GM19239 (cell line): Measurements from ENCODE around the gene EPHB2.

ENCODE experiments used
- DNase-seq: peaks from one replicate; pipeline ENCODE4 v3.0.0; 2011; ENCODE audit warnings: low spot score; ENCODE audit not compliant: insufficient read length
- FAIRE-seq: peaks from 2 replicates; lab custom pipeline; 2011; peaks lifted over from hg19 to GRCh38; lab: Jason Lieb, UNC

The EPHB2 gene

GRCh38 chr1:22747735-22748073, 37.1 kb downstream of the EPHB2 start:
- FAIRE-seq (no peak), DNase-seq (no peak)

GRCh38 chr1:22749503-22749902, 38.9 kb downstream of the EPHB2 start:
- no peak for DNase-seq
- no peak for FAIRE-seq

DNA sequence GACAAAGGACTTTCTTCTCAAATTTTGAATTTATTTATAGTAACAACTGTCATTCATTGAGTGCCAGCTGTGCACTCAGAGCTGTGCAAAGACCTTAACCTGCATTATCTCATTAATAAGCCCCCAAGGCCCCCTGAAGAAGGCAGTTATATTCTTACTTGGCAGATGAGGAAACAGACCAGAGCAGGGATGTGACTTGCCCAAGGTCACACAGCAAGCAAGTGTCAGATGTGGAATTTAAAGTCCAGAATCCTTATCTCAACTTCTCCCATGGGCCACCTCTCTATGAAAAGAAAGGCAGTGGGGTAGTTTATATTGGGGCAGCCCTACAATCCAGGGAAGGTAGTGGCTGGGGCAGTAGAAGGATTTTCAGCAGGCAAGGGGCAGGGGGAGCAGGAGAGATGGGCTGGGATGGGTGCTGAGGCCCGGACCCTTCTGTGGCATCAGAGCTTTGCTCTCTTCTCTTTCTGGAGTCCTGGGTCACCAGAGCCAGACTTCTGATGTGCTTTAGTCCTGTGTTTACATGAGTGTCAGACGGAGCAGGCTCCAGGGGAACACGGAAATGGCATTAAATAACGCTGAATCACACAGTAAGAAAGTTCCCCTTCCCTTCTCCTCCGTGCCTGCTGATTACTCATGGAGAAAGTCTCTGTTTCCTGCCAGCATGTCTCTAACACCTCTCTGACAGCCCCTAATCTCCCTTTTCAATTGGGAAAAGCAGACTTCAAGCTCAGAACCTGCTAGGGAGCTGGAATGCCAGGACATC, 39.5 kb downstream of the EPHB2 start:
- peak; percentile 72 for FAIRE-seq
- DNase-seq: no peak

DNA sequence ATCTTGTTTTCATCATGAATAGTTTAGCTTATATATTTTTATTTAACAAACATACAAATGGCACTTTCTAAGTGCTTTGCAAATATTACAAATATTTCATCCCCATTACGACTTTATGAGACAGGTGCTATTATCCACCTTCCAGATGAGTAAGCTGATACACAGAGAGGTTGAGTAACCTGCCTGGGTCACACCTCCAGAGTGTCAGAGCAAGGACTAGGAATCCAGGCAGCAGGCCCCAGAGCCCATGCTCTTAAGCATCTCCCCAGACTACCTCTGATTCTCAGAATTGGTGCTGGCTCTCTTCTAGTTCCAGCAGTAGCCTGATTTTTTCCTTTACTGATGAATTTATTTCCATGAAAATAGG, 40.0 kb downstream of the EPHB2 start:
- DNase-seq (no peak), FAIRE-seq (no peak)

- DNase-seq (no peak), FAIRE-seq (no peak)
These were observed 40.5 kb downstream of the EPHB2 start for GRCh38 chr1:22751124-22751531.

DNA sequence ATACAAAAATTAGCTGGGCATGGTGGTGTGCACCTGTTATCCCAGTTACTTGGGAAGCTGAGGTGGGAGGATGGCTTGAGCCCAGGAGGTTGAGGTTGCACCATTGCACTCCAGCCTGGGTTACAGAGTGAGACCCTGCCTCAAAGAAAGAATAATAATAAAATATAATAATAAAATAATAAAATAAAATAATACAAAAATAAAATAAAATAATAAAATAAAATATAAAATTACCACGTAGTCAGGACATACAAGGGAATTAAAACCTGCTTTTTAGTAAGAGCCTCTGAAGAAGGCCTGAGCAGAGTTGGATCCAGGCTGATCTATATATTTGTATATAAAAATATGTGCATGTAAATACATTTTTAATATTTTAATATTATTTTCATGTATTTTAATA, 41.7 kb downstream of the EPHB2 start:
- no peak for FAIRE-seq
- no peak for DNase-seq

GRCh38 chr1:22753481-22753971, 42.9 kb downstream of the EPHB2 start:
- FAIRE-seq: no peak
- DNase-seq: no peak

DNA sequence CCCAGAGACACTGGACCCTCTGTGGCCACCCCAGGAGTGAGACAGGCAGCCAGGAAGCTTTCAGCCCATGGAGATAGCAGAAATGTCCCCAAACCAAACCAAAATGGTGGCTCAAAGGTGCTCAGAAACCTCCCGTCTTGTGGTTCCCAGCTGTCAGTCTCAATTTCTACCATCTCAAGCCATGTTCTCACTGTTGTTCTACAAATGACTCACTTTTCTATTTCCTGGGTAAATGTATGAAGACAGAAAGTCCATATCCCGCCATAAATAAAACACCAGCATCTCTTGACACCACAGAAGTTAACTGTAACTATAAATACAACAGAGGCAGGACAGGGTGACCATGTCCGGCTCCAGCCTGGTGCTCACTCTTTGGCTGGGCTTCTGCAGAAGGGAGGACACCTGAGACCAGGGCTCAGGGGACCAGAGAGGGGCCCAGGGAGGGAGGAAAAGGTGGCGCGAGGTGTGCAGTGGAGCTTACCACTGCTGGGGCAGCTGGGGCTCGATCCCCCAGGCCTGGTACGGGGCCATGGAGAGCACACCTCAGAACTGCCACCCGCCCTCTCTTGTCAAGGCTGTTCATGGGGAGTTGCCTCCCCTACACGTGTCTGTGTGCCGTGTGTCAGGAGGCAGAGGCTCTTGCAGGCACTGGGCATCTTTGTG, 43.6 kb downstream of the EPHB2 start:
- FAIRE-seq (peak; percentile 89), DNase-seq (peak; percentile 53)

- no peak for FAIRE-seq
These were observed 44.2 kb downstream of the EPHB2 start for GRCh38 chr1:22754824-22755223.

GRCh38 chr1:22755641-22756040, 45.0 kb downstream of the EPHB2 start:
- DNase-seq (no peak), FAIRE-seq (no peak)

More at GRCh38 chr1:22754824-22755223, 44.2 kb downstream of the EPHB2 start:
- DNase-seq: no peak

GRCh38 chr1:22756125-22756735, 45.6 kb downstream of the EPHB2 start:
- DNase-seq: no peak
- FAIRE-seq: no peak

GRCh38 chr1:22760455-22760854, 49.8 kb downstream of the EPHB2 start:
- no peak for FAIRE-seq
- DNase-seq: no peak

DNA sequence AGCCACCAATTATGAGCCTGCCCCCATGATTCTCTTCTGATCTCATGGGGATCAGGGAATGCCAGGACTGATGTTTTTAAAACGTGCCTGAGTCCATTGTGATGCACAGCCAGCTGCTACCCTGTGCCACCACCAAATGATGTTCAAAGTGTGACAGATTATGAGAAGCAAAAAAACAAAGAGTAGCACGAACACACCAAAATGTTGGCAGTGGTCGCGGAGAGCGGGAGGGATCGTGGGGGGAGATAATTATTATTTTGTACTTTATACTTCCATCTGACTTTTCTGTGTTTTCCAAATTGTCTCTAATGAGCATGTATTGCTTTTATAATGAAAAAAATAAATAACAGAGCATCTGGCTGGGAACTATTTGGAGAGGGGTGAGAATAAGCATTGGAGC, 50.5 kb downstream of the EPHB2 start:
- FAIRE-seq (no peak), DNase-seq (no peak)

DNA sequence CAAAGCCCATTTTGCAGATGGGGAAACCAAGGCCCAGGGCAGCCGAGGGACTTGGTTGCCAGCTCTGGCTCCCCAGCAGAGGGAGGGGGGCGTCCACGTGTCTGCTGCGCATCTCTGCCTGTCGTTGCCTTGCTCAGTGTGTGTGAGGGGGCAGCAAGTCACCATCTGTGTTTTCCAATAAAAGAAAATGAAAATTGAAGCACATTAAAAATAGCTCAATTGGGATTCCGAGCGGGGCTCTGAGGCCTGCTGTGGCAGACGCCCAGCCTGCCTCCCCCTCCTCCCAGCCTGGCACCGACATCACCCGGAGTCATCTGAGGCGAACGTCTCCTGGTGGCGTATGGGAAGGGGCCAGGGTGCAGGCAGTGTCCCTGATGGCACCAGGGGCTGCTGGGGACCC, 51.2 kb downstream of the EPHB2 start:
- FAIRE-seq: no peak
- DNase-seq: no peak

GRCh38 chr1:22763487-22764200, 53.0 kb downstream of the EPHB2 start:
- DNase-seq (peak; percentile 32), FAIRE-seq (peak; percentile 55)

DNA sequence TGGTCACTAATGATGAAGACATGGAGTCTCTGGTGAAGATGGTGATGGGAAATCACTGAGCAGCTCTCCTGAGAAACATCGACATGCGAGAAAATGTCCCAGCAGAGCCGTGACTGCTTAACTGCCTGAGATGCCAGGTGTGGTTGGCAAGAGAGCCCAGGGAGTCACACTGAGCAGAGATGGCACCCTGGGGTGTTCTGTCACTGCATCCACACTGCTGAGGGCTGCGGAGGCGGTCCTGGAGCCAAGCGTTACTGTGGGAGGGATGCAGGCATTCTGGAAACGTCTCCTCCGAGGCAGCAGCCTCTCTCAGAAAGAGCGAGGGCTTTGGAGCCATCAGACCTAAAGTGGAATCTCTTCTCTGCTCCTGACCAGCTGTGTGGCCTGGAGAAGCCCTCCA, 57.2 kb downstream of the EPHB2 start:
- DNase-seq (no peak), FAIRE-seq (no peak)

DNA sequence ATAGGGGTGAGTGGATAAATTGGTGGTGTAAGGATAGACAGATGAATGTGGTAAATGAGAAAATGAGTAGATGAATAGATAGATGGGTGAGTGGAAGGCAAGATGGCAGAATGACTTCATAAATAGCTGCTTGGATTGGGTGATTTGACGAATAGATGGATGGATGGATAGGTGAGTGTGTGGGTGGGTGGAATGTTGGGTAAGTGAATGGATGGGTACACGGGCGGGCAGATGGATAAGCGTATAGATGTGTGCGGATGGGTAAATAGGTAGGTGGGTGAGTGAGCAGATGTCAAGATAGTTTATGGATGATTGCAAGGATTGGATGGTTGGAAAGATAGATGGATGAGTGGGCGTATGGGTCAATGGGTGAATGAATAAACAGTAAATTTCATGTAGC, 59.3 kb downstream of the EPHB2 start:
- FAIRE-seq (no peak), DNase-seq (no peak)

GRCh38 chr1:22772014-22772413, 61.4 kb downstream of the EPHB2 start:
- DNase-seq: no peak
- no peak for FAIRE-seq

DNA sequence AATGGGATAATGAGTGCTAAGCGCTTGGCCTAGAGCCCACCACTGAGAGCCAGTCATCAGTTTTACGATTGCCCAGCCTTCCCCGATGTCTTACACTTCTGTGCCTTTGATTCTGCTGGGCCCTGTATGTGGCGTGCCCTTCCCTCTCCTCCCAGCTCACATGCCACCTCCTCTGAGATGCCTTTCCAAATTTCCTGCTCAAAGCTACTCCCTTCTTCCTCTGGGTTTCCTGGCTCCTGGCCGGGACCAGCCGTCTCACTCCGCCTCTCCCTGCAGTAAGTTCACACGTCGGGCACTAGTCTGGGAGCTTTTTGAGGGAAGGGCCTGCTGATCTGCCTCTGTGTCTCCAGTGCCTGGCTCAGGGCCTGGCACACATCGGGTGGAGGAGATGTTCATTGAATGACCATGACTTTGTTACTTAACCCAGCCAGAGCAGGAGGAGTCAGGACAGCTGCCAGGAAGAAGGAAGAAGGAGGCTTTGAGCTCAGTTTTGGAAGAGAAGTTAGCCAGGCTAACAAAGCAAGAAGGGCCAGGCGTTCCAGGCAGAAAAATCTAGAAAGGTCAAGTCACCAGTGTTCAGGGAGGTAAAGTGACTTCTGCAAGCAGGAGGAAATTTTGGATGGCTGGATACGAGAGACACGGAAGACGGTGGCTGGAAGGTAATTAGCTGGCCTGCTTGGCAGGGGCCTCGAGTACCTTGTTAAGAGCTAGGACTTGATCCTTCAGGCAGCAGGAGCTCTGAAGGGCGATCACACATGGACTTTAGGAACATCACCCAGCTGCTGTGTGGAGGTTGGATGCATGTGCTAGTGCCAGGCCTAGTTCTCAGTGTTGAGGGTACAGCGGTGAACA, 63.6 kb downstream of the EPHB2 start:
- FAIRE-seq (no peak), DNase-seq (no peak)

- DNase-seq (no peak), FAIRE-seq (no peak)
These were observed 64.2 kb downstream of the EPHB2 start for GRCh38 chr1:22774833-22775182.
